ENCODE results near the gene KCNT2.

- no peak for TF ChIP-seq CTCF (IDR thresholded peaks at IDR 0.05)
- no peak for TF ChIP-seq POLR2AphosphoS5 (IDR thresholded peaks at IDR 0.05)
- TF ChIP-seq POLR2A (IDR thresholded peaks at IDR 0.05) = no peak
- TF ChIP-seq EP300 (IDR thresholded peaks at IDR 0.05) = no peak
Observed at GRCh38 chr1:196393742-196394141, 214.5 kb downstream of the KCNT2 start.
